Measurements from ENCODE around the gene SCN2B.

The SCN2B gene

GRCh38 chr11:118156531-118157185 lies 19.8 kb downstream of the SCN2B start:
- no peaks in the 10 kb centered on the region for H3K9me3 ChIP-seq (ENCODE audit: control insufficient read depth, insufficient read depth, low read depth, low read length)
- ChIA-PET POLR2A (interaction anchor here (0.5 kb wide), 1 partner anchor 462 kb away, joined by 5 read pairs; no protein-coding TSS in a partner anchor), CTCF (interaction anchor here (0.8 to 7.1 kb wide), 5 partner anchors 10 to 334 kb away, joined by 3 to 99 read pairs (median 3); no protein-coding TSS in a partner anchor)
- H3K4me1 ChIP-seq (ENCODE audit: control insufficient read depth, insufficient read depth, low read length), result no peaks in the 10 kb centered on the region
- no peak overlapping the region for H3K4me3 ChIP-seq (ENCODE audit: low read depth, low read length)
- H3K36me3 ChIP-seq (ENCODE audit: control insufficient read depth in 2 of 2, insufficient read depth in 1 of 2, low read length in 2 of 2), result no peaks in the 10 kb centered on the region
- no peak overlapping the region for H3K27ac ChIP-seq (ENCODE audit: extremely low read depth, low read depth, low read length)
- no peak for TF ChIP-seq ZNF239 (tag by site-specific recombination; IDR thresholded peaks at IDR 0.05)
- TF ChIP-seq KLF7 (tag by site-specific recombination; IDR thresholded peaks at IDR 0.05; ENCODE audit: borderline replicate concordance), result no peak
- TF ChIP-seq ZNF114 (tag by site-specific recombination; IDR thresholded peaks at IDR 0.05), result no peak
- TF ChIP-seq ZIC2 (tag by site-specific recombination; IDR thresholded peaks at IDR 0.05), result peak; percentile 99
- no peak for TF ChIP-seq HOXC10 (CRISPR knock-in tag; IDR thresholded peaks at IDR 0.05)
- no peak for TF ChIP-seq KLF1 (tag by site-specific recombination; IDR thresholded peaks at IDR 0.05)
- TF ChIP-seq ZBTB17 (tag by site-specific recombination; IDR thresholded peaks at IDR 0.05), result no peak
- TF ChIP-seq WT1 (tag by site-specific recombination; IDR thresholded peaks at IDR 0.05), result peak; percentile 47; the same call in 1 of the 2 replicates
- no peak for TF ChIP-seq ZNF37A (tag by site-specific recombination; IDR thresholded peaks at IDR 0.05)
- no peak for TF ChIP-seq ZNF202 (tag by site-specific recombination; IDR thresholded peaks at IDR 0.05; ENCODE audit: borderline replicate concordance)
- no peak for TF ChIP-seq ZEB2 (tag by site-specific recombination; IDR thresholded peaks at IDR 0.05)
- TF ChIP-seq ZNF335 (tag by site-specific recombination; conservative IDR thresholded peaks at IDR 0.05), result no peak
- no peak for TF ChIP-seq ZNF610 (tag by site-specific recombination; IDR thresholded peaks at IDR 0.05; ENCODE audit: borderline replicate concordance)
- TF ChIP-seq ZFHX2 (tag by site-specific recombination; conservative IDR thresholded peaks at IDR 0.05), result peak; percentile 74
- no peak for TF ChIP-seq ZNF274 (IDR thresholded peaks at IDR 0.05; ENCODE audit: low read length)
- TF ChIP-seq ZNF274 (tag by site-specific recombination; IDR thresholded peaks at IDR 0.05; ENCODE audit: borderline replicate concordance), result no peak
- no peak for TF ChIP-seq ZNF785 (tag by site-specific recombination; IDR thresholded peaks at IDR 0.05)
- TF ChIP-seq ZNF416 (tag by site-specific recombination; IDR thresholded peaks at IDR 0.05), result no peak
- no peak for TF ChIP-seq ZBTB49 (tag by site-specific recombination; IDR thresholded peaks at IDR 0.05; ENCODE audit: low read depth)
- TF ChIP-seq PRDM6 (tag by site-specific recombination; IDR thresholded peaks at IDR 0.05), result no peak
- TF ChIP-seq ZNF423 (tag by site-specific recombination; IDR thresholded peaks at IDR 0.05), result peak; percentile 89
- TF ChIP-seq AEBP2 (tag by site-specific recombination; IDR thresholded peaks at IDR 0.05; ENCODE audit: borderline replicate concordance), result no peak
- TF ChIP-seq ZNF513 (tag by site-specific recombination; IDR thresholded peaks at IDR 0.05), result no peak
- TF ChIP-seq ZNF830 (tag by site-specific recombination; IDR thresholded peaks at IDR 0.05; ENCODE audit: low read depth), result no peak
- no peak for TF ChIP-seq CTCF (tag by site-specific recombination; IDR thresholded peaks at IDR 0.05)
- no peak for TF ChIP-seq ZNF704 (tag by site-specific recombination; IDR thresholded peaks at IDR 0.05)
- no peak for TF ChIP-seq ZNF843 (tag by site-specific recombination; IDR thresholded peaks at IDR 0.05)

Measured in HEK293 (cell line).